HCT116 (cell line): ENCODE data around the gene CASP6.

Experiments used
- CTCF ChIP-seq, 3 experiments: fragments of 200-600 bp in 1 of 3; sonication (generic) in 1 of 3; IDR thresholded peaks in 2 of 3; conservative IDR thresholded peaks in 1 of 3; 2 replicates each; pipeline ENCODE4 v1.5.1; 2012 to 2017; ENCODE audit warnings: low read depth in 2 of 3, low read length in 2 of 3, antibody characterized with exemption in 1 of 3, borderline replicate concordance in 1 of 3, control low read depth in 1 of 3, mild to moderate bottlenecking in 1 of 3, mixed read lengths in 1 of 3, mixed run types in 1 of 3, moderate library complexity in 1 of 3; ENCODE audit not compliant: insufficient read depth in 1 of 3
- ELF1 ChIP-seq: IDR thresholded peaks from 2 replicates; pipeline ENCODE4 v1.6.1; 2012; ENCODE audit warnings: low read depth, borderline replicate concordance
- POLR2AphosphoS5 ChIP-seq: IDR thresholded peaks from 2 replicates; pipeline ENCODE4 v1.6.1; 2011; ENCODE audit warnings: mild to moderate bottlenecking, low read depth, low read length, moderate library complexity
- SP1 ChIP-seq: IDR thresholded peaks from 2 replicates; pipeline ENCODE4 v1.6.1; 2012; ENCODE audit warnings: low read depth
- TCF7L2 ChIP-seq: IDR thresholded peaks from 2 replicates; pipeline ENCODE4 v1.7.0; 2011; ENCODE audit warnings: borderline replicate concordance, inconsistent platforms; ENCODE audit not compliant: insufficient read depth, insufficient read length; ENCODE audit errors: extremely low read depth
- ZNF274 ChIP-seq: fragments of 200-500 bp; sonication (Bioruptor generic); IDR thresholded peaks from 2 replicates; pipeline ENCODE4 v1.6.1; 2014; ENCODE audit warnings: mild to moderate bottlenecking, low read depth, low read length, inconsistent platforms

GRCh38 chr4:109733728-109734127 is 30.5 kb upstream of the CASP6 start:
- no peak for TF ChIP-seq CTCF (IDR thresholded peaks at IDR 0.05 in 2 of 3, conservative IDR thresholded peaks at IDR 0.05 in 1 of 3; ENCODE audit: borderline replicate concordance in 1 of 3, insufficient read depth in 1 of 3, low read depth in 2 of 3, low read length in 2 of 3)
- TF ChIP-seq SP1, result no peak
- no peak for TF ChIP-seq TCF7L2
- no peak for TF ChIP-seq ELF1
- TF ChIP-seq POLR2AphosphoS5, result no peak
- TF ChIP-seq ZNF274, result no peak
